Smooth muscle cell (in vitro differentiated cells): ENCODE results near the gene CAMK1D. TPM values are rescaled to one million over a fixed set of nuclear protein-coding genes. Genes with fewer than 3 reads are reported as not detected.
A peak's percentile ranks its signal among the peaks of the same experiment; 100 is the strongest.

Source experiments
- DNase-seq: peaks from one replicate; lab custom pipeline; 2025; ENCODE audit not compliant: unreplicated experiment; lab: John Stamatoyannopoulos, UW
- H2AFZ ChIP-seq: fragments of 200-600 bp; sonication (generic); 2 replicates; pipeline ENCODE4 v1.6.0; 2016; ENCODE audit warnings: antibody characterized with exemption, low read depth, mild to moderate bottlenecking
- H3F3A ChIP-seq: fragments of 200-600 bp; sonication (generic); 2 replicates; pipeline ENCODE4 v1.6.0; 2017; ENCODE audit warnings: antibody characterized with exemption, low read depth
- H3K27ac ChIP-seq: fragments of 200-600 bp; sonication (generic); 2 replicates; pipeline ENCODE4 v1.5.1; 2016; ENCODE audit warnings: low read depth, mild to moderate bottlenecking
- H3K27me3 ChIP-seq: fragments of 200-600 bp; sonication (generic); 2 replicates; pipeline ENCODE4 v1.6.1; 2016; ENCODE audit warnings: low read depth, mild to moderate bottlenecking
- H3K36me3 ChIP-seq: fragments of 200-600 bp; sonication (generic); 2 replicates; pipeline ENCODE4 v1.5.1; 2016; ENCODE audit warnings: low read depth
- H3K4me1 ChIP-seq: fragments of 200-600 bp; sonication (generic); 2 replicates; pipeline ENCODE4 v1.5.1; 2016; ENCODE audit warnings: low read depth
- H3K4me2 ChIP-seq: fragments of 200-600 bp; sonication (generic); 2 replicates; pipeline ENCODE4 v1.6.0; 2016; ENCODE audit warnings: mild to moderate bottlenecking
- H3K4me3 ChIP-seq: fragments of 200-600 bp; sonication (generic); 2 replicates; pipeline ENCODE4 v1.5.1; 2016; ENCODE audit warnings: mild to moderate bottlenecking
- H3K79me2 ChIP-seq: fragments of 200-600 bp; sonication (generic); 2 replicates; pipeline ENCODE4 v1.6.0; 2016; ENCODE audit warnings: low read depth, mild to moderate bottlenecking
- H3K9ac ChIP-seq: fragments of 200-600 bp; sonication (generic); 2 replicates; pipeline ENCODE4 v1.6.0; 2016; ENCODE audit warnings: low read depth
- H3K9me3 ChIP-seq: fragments of 200-600 bp; sonication (generic); replicated peaks from 2 replicates; pipeline ENCODE4 v1.5.1; 2016; ENCODE audit warnings: low read depth
- H4K20me1 ChIP-seq: fragments of 200-600 bp; sonication (generic); 2 replicates; pipeline ENCODE4 v1.6.0; 2016; ENCODE audit warnings: low read depth
- WGBS: methylation state at CpG from one replicate; pipeline ENCODE4 v1.1.7; 2016; ENCODE audit warnings: low lambda C conversion rate; 5-methylcytosine and 5-hydroxymethylcytosine counted together
- polyA plus RNA-seq: library from polyadenylated mRNA; unstranded; fragments of >200 nt; fragmentation: Nextera tagmentation; extraction: Ambion mirVana; gene quantifications from 2 replicates; pipeline ENCODE4 v1.2.1, GENCODE V29; 2016
- total RNA-seq: library from RNA; depleted of rRNA; stranded (reverse); fragments of >200 nt; gene quantifications from 2 replicates; pipeline ENCODE4 v1.2.3, GENCODE V29; 2014
- TF ChIP-seq, protein P1 (sequence below): fragments of 200-600 bp; sonication (generic); IDR thresholded peaks from 2 replicates; pipeline ENCODE4 v1.5.1; 2017; ENCODE audit warnings: borderline replicate concordance, mild to moderate bottlenecking, antibody characterized with exemption; ENCODE audit not compliant: insufficient read depth, poor library complexity, severe bottlenecking

CAMK1D gene
- total and polyA plus RNA-seq, 2 experiments from 2014 or later, result 1.6 to 2.3 TPM

DNA sequence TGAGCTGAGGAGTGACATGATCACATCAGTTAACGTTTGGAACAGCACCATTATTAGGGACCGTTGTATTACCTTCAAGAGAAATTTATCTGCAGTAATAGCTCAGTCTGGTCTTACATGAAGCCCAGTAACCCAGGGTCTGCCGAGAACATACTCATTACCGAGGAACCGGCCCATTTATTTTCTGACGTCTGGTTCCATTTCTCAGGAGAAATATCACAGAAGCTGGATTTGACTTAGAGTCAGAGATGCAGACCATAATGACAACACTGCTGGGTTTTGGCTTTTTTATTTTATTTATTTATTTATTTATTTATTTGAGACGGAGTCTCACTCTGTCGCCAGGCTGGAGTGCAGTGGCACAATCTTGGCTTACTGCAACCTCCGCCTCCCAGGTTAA is 489.0 kb downstream of the CAMK1D start:
- WGBS, result 75% methylated on average over 9 of the region's 9 CpGs
- no peaks in the 10 kb centered on the region for H3K36me3 ChIP-seq
- peaks cover 7% of the 10 kb centered on the region for H3K4me1 ChIP-seq
- peaks cover 3% of the 10 kb centered on the region for H3F3A ChIP-seq
- DNase-seq, result no peak
- H3K9ac ChIP-seq, result no peak overlapping the region
- no peaks in the 10 kb centered on the region for H4K20me1 ChIP-seq
- no peaks in the 10 kb centered on the region for H3K79me2 ChIP-seq
- no peaks in the 10 kb centered on the region for H3K27me3 ChIP-seq
- H3K4me3 ChIP-seq, result no peak overlapping the region
- H2AFZ ChIP-seq, result no peak overlapping the region
- no peak overlapping the region for H3K4me2 ChIP-seq
- H3K27ac ChIP-seq, result no peak overlapping the region
- TF ChIP-seq, protein P1, sequence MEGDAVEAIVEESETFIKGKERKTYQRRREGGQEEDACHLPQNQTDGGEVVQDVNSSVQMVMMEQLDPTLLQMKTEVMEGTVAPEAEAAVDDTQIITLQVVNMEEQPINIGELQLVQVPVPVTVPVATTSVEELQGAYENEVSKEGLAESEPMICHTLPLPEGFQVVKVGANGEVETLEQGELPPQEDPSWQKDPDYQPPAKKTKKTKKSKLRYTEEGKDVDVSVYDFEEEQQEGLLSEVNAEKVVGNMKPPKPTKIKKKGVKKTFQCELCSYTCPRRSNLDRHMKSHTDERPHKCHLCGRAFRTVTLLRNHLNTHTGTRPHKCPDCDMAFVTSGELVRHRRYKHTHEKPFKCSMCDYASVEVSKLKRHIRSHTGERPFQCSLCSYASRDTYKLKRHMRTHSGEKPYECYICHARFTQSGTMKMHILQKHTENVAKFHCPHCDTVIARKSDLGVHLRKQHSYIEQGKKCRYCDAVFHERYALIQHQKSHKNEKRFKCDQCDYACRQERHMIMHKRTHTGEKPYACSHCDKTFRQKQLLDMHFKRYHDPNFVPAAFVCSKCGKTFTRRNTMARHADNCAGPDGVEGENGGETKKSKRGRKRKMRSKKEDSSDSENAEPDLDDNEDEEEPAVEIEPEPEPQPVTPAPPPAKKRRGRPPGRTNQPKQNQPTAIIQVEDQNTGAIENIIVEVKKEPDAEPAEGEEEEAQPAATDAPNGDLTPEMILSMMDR, result no peak
- H3K9me3 ChIP-seq, result no peaks in the 10 kb centered on the region

DNA sequence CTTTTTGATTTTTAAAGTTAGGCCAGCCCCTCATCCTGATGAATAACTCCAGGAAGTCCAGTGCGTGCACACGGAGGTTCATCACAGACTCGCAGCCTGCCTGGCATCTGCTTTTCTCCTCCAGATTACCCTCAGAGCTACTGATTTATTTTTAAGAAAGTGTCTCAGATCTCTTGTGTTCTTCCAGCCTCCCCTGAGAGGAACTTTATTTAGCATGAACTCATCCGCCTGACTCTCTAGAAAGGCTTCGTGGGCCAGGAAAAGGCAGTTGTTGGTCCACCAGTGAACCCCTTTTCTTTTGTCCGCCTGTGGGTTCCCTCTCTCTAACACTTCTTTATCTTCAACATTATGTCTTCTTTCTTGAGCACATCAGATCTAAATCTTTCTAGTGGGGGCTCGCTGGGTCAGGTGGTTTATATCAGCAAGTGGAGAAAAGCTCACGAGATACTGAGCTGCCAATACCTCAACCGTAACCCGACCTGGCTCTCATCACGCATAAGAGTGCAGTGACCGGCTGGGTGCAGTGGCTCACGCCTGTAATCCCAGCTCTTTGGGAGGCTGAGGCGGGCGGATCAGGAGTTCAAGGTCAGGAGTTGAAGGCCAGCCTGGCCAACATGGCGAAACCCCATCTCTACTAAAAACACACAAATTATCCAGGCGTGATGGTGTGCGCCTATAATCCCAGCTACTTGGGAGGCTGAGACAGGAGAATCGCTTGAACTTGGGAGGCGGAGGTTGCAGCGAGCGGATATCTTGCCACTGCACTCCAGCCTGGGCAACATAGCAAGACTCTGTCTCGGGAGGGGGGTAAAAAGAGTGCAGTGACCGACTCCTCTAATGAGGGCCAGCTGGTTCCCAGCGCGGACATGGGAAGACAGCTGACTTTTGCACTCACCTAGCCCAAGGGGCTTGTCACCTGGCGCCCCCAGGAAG is 489.9 kb downstream of the CAMK1D start:
- H3K27me3 ChIP-seq, result no peaks in the 10 kb centered on the region
- peaks cover 7% of the 10 kb centered on the region for H3K4me1 ChIP-seq
- H3K27ac ChIP-seq, result no peak overlapping the region
- no peak overlapping the region for H2AFZ ChIP-seq
- no peaks in the 10 kb centered on the region for H3K36me3 ChIP-seq
- no peaks in the 10 kb centered on the region for H3K79me2 ChIP-seq
- H4K20me1 ChIP-seq, result no peaks in the 10 kb centered on the region
- H3K4me2 ChIP-seq, result no peak overlapping the region
- H3K9ac ChIP-seq, result no peak overlapping the region
- no peaks in the 10 kb centered on the region for H3K9me3 ChIP-seq
- DNase-seq, result no peak
- TF ChIP-seq, protein P1, result no peak
- H3F3A ChIP-seq, result peaks cover 9% of the 10 kb centered on the region
- no peak overlapping the region for H3K4me3 ChIP-seq
- WGBS, result 79% methylated on average over 27 of the region's 27 CpGs

DNA sequence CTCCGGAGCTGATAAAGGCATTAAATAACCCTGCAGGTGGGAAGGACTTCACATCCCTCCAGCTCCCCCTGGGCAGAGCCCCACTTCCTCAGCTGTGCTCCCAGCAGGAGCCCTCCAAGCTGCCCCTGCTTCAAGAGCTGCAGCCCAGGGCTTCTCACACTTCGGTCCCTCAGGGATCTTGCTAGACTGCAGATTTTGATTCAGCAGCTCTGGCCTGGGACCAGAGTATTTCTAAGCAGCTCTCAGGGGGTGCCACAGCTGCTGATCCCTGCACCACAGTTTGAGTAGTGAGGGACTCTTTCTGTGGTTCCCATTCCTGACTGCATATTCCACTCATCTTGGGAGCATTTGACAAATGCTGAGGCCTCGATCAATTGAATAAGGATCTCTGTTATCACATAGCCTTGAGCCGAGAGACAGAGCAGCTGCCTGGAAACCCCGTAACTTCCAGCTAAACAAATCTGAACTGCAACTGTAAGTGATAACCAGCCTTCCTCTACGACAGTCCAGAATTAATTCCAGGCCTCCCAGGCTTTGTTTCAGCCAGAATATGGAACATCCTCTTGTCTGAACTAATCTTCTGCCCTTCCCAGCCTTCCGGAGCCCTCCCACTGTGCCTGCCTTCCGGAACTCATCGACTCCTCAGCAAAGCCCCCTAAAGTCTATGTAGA is 490.7 kb downstream of the CAMK1D start:
- peaks cover 16% of the 10 kb centered on the region for H3F3A ChIP-seq
- H3K27me3 ChIP-seq, result no peaks in the 10 kb centered on the region
- H3K4me2 ChIP-seq, result no peak overlapping the region
- no peak for DNase-seq
- peaks cover 7% of the 10 kb centered on the region for H3K4me1 ChIP-seq
- H3K36me3 ChIP-seq, result no peaks in the 10 kb centered on the region
- H3K9ac ChIP-seq, result no peak overlapping the region
- no peak overlapping the region for H3K27ac ChIP-seq
- H3K79me2 ChIP-seq, result no peaks in the 10 kb centered on the region
- H4K20me1 ChIP-seq, result no peaks in the 10 kb centered on the region
- H3K4me3 ChIP-seq, result no peak overlapping the region
- TF ChIP-seq, protein P1, result no peak
- no peaks in the 10 kb centered on the region for H3K9me3 ChIP-seq
- peak overlapping the region; percentile 21 for H2AFZ ChIP-seq
- 33% methylated on average over 9 of the region's 9 CpGs for WGBS
